HG02678 (cell line): ENCODE results near the gene INSC.

ENCODE experiments used
- ATAC-seq: cut with Tn5 transposase; IDR thresholded peaks from one replicate; pipeline ENCODE4 v1.9.1; 2021; ENCODE audit warnings: mild to moderate bottlenecking, moderate library complexity; ENCODE audit not compliant: unreplicated experiment

INSC gene

DNA sequence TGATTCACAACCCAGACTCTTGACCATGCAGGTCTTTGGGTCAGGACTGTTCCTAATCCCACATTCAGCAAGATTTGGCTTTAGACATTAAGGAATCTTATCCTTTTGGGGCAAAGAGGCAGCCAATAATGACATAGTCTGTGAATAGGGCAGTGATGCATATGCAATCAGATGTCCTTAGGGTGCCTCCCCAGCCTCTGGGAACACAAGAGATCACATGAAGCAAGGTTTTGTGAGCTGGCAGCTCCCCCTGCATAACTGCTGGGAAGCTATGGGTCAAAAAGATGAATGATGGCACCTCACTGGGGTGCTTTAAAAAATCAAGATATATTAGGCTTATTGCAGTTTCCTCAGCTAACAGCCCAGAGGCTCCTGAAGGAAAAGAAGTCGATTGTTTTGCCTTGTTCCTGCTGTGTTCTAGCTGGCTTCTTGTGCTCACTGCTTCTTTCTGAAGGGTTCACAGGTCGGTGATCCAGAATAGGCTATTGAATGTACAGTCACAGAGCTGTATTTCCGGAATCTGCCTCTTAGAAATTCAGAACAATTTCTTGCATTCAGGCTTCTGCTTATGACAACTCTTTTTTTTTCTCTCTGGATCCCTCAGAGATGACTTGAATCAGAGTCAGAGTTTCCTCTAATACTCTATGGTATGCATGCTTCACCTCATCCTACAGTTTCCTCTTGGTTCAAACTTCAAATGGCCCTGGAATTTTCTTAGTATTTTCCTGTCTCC, 31.7 kb downstream of the INSC start:
- no peak for ATAC-seq

DNA sequence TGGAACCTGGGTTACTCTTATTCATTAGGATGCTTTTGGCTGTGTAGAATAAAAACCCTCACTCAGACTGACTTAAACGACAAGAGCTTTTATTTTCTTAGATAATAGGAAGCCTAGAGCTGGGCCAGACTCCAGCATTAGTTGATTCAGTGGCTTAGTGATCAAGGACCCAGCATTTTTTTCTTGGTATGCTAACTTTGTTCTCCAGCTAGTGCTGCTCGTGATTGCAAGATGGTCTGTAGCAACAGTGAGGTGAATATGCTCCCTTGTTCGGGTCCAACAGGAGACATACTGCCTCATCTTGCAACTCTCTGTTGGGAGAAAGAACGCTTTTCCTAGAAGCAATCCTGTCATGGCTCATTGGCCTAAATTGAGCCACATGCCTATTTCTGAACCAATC, 33.4 kb downstream of the INSC start:
- no peak for ATAC-seq

DNA sequence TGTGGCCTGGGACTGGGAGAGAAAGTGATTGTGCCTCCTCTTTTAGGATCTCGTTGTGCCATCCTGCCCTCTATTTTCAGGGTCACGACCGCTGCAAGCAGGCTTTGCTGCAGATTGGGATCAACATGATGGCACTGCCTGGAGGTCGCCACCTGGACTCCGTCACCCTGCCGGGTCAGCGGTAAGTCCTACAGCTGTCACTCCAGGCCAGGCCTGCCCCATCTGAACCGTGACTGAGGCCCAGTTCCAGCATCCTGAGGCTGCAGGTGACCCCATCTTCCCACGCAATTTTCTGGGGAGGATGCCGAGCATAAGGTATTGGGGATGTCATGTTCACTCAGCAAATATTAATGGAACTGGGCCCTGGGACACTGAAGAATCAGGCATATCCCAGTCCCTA, 34.3 kb downstream of the INSC start:
- no peak for ATAC-seq

DNA sequence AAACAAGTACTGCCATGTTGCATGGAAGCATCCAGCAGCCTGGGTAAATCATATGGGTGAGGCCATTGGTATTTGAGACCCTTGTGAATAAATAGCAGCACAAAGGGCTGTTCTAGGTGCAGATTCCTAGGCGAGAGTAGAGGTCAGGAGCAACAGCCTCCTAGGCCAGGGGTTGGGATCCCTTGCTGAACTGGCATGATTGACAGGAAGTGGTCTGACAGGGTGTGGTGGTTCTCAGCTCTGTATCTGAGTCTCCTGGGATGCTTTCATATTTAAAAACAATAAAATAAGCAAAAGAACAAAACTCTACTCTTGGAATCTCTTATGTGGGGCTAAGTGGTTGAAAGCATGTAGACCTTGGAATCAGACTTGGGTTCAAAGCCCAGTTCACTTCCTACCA, 35.8 kb downstream of the INSC start:
- no peak for ATAC-seq

DNA sequence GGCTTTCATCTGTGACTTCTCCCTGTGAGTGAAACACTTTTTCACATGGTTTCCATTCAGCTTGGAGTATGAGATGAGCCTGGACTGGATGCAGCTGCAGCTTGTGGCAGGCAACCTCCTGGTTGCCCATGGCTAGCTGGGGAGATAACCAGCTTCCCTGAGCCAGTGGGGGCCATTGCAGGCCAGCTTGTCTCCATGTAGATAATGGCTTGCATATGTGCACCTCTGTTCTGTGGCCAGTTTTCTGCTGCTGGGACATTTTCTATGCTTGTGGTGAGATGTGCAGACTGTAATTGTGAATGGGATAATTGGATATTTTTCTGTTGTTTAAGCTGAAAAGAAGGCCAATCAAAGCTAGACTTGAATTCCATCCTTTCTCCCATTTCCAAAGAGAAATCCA, 38.5 kb downstream of the INSC start:
- ATAC-seq: no peak

DNA sequence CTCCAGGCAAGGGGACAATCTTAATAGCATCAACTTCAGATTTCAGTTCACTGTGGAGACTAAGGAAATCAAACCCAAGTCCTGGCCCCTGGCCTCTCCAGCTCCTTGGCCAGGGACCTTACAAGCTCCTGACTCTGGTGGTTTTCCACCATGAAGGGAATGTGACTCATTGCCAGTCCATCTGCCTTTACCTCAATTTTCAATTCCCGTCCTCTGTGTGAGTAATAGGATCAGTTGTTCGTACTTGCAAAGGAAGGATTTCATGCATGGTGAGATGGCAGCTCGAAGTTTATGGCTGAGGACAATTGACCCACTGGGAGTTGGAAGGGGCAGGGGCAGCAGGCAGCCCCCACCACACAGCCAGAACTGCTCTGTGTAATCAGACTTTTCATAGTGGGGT, 42.5 kb downstream of the INSC start:
- no peak for ATAC-seq

DNA sequence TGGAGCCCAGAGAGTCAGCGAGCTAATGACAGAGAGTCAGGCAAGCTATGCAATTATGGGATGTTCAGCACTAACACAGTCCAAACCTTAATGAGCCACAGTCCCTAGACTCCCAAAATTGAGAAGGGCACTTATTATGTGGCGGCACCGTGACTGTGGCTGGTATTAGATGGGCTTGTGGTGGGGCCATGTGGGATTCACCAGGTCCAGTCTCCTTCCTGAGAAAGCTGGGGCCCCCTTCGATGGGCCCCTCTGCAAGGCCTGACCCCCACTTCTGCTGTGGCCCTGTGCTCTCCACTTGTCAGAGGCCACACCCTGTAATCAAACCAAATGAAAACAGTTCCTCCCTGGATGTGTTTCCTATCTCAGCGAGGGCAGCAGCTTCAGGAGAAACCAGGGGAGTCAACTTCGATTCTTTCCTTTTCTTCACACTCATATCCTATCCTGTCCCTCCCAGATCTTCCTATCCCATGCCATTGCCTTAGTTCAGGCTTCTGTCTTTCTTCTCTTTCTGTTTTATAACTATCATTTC, 42.9 kb downstream of the INSC start:
- no peak for ATAC-seq

DNA sequence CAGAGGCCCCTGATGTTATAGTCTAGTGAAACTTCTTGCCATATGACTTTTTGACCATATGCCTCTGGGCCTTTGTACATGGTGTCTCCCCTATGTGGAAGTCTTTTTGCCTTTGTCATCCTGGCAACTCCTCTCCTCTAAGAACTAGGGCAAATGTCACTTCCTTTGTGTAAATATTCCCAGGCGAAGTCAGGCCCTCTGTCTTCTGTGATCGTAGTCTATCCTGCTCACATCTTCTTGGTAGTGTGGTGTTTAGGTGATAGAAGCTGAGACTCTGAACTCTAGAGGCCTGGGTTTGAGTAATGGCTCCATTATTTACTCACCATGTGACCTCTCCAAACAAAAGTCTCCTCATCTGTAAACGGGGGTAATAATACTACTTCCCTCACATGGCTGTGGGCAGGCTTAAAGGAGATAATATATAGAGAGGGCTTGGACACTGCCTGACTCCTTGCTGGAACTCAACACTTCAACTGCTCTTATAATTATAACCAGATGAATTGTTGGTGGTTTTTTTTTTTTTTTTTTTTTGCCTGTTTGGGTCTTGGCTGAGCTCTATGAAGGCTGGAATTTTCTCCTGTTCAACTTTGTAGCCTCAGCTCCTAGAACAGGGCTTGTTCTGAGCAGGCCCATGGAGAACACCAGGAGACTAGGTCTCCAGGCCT, 43.8 kb downstream of the INSC start:
- ATAC-seq: no peak

DNA sequence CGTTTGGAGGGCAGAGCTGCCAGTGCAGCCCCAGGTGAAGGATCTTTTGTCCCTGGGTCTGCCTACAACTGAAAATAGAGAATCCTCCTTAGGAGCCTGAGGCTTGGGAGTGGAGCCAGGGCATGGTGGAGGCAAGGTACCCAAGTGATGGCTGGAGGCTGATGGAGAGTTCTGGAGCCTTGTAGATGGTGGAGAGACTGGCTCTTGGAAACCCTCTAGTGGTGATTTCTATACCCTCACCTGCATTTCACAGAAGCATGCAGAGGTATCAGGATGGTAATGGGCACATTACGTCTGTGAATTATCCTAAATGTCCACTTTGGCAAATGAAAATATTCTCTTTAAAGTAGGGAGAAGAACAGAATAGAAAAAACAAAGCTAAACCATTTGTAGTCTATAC, 44.4 kb downstream of the INSC start:
- ATAC-seq: peak; percentile 76

DNA sequence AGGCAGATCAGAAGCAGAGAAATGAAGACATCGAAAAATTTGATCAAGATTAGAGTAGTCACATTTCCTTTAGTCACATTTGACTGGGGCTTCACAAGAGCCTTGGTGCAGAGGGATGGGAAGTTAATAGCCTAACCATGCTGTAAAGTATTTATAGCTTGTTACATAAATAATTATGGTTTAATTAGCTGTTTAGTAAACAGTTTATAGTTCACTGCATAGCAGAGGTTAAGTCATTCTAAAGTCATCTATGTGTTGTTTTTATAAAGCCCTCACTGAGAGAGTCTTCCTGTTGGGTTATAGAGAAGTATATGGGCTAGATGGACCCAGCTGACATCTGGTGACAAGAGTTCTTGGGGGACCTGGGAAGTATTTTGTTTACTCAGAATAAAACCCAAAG, 47.1 kb downstream of the INSC start:
- no peak for ATAC-seq

DNA sequence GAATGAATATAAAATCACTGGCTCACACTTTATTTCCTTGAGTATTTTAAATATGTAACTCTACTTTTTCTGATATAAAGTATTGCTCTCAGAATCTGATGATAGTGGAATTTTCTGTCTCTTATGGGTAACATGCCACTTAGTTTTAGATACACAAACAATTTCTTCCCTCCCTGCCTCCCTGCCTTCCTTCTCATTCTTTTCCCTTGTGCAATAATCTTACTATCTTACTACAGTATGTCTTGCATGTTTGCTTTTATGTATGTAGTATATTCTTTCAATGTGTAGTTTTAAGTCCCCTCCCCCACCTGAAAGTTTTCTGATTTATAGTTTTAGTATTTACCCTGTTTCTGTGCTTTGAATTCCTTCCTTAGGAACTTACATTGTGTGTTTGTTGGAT, 48.4 kb downstream of the INSC start:
- ATAC-seq: no peak

DNA sequence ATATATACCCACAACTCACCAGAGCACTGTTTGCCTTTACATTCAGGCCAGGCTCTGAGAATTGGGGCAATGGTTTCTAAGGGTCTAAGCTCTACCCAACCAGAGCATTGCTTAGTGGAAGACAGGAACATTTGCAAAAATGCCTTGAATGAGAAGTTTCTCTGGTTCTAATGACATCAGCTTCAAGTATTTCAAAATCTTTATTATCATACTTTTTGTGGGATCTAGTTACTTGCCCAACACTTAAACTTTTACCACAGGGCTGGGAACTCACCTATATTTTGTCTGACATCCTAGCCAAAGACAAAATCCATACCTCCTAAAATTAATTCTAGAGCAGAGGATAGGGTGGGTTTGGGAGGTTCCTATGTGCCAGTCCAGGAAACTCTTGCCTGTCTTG, 51.5 kb downstream of the INSC start:
- no peak for ATAC-seq

DNA sequence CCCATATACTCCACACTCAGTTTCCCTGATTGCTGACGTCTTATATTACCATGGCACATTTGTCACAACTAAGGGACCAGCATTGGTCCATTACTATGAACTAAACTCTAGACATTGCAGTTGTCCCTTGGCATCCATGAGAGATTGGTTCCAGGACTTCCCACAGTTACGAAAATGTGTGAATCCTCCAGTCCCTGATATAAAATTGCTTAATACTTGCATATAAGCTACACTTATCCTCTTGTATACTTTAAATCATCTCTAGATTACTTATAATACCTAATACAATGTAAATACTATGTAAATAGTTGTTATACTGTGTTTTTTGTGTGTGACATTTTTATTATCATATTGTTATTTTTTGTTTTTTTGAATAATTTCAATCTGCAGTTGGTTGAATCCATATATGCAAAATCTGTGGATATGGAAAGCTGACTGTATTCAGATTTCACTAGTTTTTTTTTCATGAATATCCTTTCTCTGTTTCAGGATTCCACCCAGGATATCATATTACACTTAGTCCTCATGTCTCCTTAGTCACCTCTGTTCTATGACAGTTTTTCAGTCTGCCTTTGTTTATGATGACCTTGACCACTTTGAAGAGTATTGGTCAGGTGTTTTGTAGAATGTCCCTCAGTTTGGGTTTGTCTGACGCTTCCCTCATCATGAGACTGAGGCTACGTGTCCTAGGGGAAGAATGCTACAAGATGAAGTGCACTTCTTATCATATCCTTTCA, 55.3 kb downstream of the INSC start:
- no peak for ATAC-seq

DNA sequence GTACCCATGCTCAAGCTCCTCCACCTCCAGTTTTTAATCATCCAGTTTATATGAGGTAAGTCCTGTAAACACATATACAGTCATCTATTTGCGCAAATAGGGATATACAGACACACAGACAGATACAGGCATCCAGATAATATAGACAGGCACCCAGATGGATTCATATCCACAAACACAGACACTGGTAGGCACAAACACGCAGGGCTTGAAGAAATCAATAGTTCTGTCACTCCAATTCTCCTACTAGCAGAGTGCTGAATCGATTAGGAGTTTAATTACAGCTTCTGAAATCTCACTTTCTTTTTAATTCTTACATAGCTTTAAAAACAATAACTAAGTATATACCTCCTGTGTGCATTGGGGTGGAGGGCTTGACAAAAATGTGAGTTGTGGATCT, 56.0 kb downstream of the INSC start:
- ATAC-seq: no peak

DNA sequence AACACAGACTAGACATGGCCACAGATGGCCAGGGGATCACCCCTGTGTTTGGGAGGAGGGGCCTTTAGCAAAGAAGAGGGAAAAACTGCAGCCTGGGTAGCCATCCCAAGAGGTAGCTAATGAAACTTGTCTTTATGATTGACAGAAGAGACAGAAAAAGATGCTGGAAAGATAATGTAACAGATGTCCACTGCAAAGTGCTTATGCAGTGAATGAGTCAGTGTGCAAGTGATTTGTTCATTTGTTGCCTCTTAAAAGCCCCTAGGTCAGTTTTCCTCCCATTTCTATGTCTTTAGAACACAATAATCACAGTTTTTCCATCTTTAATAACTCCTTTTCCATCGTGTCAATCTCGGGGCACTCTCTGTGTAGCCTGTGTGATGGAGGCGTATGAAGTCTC, 57.2 kb downstream of the INSC start:
- no peak for ATAC-seq

DNA sequence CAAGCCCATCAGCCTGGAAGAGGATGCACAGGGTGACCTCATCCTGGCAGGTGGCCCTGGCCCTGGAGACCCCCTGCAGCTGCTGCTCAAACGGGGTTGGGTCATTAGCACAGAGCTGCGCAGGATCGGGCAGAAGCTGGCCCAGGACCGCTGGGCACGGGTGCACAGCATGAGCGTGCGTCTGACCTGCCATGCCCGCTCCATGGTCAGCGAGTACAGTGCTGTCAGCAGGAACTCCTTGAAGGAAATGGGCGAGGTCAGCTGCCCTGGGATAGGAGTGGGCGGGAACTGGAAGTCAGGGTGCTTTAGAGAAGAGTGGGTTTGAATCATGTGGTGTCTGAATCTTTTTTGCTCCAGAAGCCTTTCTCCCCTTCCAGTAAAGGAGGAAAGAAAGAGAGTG, 61.1 kb downstream of the INSC start:
- ATAC-seq: no peak

DNA sequence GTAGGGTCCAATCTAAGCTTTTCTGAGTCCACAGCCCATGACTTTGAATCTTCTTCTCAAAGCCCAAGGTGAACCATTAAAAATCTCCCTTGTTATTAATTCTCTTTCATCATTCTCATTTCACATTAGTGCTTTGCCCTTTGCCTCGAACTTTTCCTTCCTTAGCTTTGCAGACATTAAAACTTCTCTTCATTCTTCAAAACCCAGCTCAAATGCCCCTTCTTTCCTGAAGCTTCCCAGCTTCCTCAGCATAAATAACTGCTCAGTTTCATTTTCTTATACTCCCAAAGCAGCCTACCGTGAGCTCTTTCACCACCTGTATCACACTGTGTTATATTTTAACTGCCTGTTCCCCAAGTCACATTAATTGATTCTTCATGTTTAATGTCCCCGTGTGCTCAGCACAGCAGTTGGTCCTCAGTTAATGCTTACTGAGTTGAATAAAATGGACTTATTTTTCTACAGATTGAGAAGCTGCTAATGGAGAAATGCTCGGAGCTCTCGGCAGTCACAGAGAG, 62.0 kb downstream of the INSC start:
- no peak for ATAC-seq

DNA sequence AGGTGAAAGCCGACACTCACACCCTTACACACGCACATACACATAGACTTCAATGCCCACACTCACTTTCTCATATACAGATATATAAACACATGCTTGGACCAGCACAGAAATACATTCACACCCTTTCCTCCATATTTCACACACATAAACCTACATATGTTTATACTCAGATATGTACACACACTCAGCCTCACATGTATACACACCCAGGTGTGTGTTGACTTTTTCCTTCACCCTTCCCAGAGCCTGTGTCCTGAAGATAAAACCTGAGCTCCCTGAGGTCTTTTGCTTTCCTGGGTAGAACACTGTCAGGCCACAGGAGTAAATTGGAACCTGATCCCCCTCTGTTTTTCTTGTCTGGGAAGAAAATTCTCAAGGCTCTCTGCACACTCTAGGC, 62.8 kb downstream of the INSC start:
- no peak for ATAC-seq

DNA sequence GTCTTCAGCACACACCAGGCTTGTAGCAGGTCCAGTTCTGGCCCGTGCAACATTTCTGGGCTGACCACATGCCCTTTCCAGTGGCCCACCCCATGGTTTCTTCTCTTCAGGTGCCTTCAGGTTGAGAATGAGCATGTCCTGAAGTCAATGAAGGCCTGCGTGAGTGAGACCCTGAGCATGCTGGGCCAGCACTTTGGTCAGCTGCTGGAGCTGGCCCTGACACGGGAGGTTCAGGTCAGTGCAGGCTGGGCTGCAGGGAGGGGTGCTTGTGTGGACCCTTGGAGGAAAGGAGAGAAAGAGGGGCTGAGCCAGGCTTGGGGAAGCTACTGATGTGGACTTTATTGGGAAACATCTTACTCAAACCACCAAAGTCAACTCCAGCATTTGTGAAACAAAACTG, 63.5 kb downstream of the INSC start:
- no peak for ATAC-seq

DNA sequence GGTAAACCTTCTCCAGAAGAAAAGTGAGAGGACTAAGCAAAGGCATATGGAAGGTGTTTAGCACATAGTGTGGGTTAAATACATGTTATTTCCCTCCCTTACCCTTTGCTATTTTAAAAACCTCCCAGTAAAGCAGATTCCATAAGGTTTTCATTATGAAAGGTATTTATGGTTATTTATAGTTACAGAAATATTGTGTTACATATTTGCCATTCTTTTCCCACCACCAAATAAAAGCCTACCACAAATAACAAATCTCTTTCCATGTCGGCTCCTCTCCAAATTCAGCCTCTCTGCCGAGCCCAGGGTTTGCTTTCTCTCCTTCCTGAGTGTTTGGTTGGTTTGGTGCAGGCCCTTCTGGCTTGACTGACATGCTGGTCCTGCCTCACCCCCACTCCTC, 64.4 kb downstream of the INSC start:
- no peak for ATAC-seq

DNA sequence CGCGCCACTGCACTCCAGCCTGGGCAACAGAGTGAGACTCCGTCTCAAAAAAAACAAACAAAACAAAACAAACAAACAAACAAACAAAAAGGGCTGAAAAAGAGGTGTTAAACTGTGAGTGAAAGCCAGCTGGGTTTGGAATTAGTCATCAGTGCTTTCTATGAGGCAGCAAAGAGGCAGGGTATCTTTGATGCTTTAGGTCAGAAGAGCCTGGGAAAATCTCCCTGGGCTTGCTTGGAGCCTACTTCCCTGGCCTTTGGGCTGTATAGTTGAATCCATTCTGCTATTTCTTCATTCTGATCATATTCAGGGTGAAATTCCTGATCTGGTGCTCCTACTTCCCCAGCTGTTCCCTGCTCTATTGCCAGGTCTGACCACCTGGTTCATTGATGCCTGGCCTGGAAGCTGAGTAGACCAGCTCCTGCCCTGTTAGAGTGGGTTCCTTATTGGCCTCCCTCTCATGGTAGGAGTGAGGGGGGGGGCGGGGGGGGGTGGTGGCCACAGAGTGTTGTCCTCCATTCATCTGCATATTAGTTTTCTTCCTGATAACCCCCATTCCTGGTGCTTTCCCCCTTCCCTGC, 65.6 kb downstream of the INSC start:
- ATAC-seq: no peak
